Neutrophil (primary cell): Measurements from ENCODE around the gene MLH1.

ENCODE experiments used
- H3K27ac ChIP-seq: fragments of 200-600 bp; sonication (generic); 2 replicates; pipeline ENCODE4 v1.5.1; 2016; ENCODE audit warnings: mild to moderate bottlenecking, moderate library complexity
- H3K27me3 ChIP-seq: fragments of 200-600 bp; sonication (generic); 2 replicates; pipeline ENCODE4 v1.6.0; 2016; ENCODE audit warnings: mild to moderate bottlenecking
- H3K36me3 ChIP-seq: fragments of 200-600 bp; sonication (generic); 2 replicates; pipeline ENCODE4 v1.5.1; 2017
- H3K4me1 ChIP-seq, 2 experiments: fragments of 200-600 bp in 1 of 2; sonication (generic) in 1 of 2; 1 replicate in 1 of 2; 2 replicates in 1 of 2; pipeline versions ENCODE4 v1.5.1 to v1.6.1; 2013 to 2016; ENCODE audit warnings: low read depth in 1 of 2, low read length in 1 of 2, mild to moderate bottlenecking in 1 of 2, moderate library complexity in 1 of 2; ENCODE audit not compliant: control insufficient read depth in 1 of 2, insufficient read depth in 1 of 2
- H3K4me3 ChIP-seq, 2 experiments: fragments of 200-600 bp in 1 of 2; sonication (generic) in 1 of 2; 1 replicate in 1 of 2; 2 replicates in 1 of 2; pipeline ENCODE4 v1.5.1; 2013 to 2016; ENCODE audit warnings: low read depth in 1 of 2, low read length in 1 of 2, mild to moderate bottlenecking in 1 of 2, moderate library complexity in 1 of 2
- H3K9me3 ChIP-seq: fragments of 200-600 bp; sonication (generic); 2 replicates; pipeline ENCODE4 v1.5.1; 2016
- TF ChIP-seq, protein P1 (sequence below): fragments of 200-600 bp; sonication (generic); IDR thresholded peaks from 2 replicates; pipeline ENCODE4 v1.5.1; 2016; ENCODE audit warnings: antibody characterized with exemption

Gene MLH1

GRCh38 chr3:37075955-37076354 is 82.6 kb downstream of the MLH1 start:
- no peaks in the 10 kb centered on the region for H3K4me1 ChIP-seq
- no peak overlapping the region for H3K27ac ChIP-seq
- no peak overlapping the region for H3K4me3 ChIP-seq
- H3K36me3 ChIP-seq: peaks cover 60% of the 10 kb centered on the region
- no peaks in the 10 kb centered on the region for H3K27me3 ChIP-seq
- no peaks in the 10 kb centered on the region for H3K9me3 ChIP-seq
- TF ChIP-seq, protein P1, sequence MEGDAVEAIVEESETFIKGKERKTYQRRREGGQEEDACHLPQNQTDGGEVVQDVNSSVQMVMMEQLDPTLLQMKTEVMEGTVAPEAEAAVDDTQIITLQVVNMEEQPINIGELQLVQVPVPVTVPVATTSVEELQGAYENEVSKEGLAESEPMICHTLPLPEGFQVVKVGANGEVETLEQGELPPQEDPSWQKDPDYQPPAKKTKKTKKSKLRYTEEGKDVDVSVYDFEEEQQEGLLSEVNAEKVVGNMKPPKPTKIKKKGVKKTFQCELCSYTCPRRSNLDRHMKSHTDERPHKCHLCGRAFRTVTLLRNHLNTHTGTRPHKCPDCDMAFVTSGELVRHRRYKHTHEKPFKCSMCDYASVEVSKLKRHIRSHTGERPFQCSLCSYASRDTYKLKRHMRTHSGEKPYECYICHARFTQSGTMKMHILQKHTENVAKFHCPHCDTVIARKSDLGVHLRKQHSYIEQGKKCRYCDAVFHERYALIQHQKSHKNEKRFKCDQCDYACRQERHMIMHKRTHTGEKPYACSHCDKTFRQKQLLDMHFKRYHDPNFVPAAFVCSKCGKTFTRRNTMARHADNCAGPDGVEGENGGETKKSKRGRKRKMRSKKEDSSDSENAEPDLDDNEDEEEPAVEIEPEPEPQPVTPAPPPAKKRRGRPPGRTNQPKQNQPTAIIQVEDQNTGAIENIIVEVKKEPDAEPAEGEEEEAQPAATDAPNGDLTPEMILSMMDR: no peak

DNA sequence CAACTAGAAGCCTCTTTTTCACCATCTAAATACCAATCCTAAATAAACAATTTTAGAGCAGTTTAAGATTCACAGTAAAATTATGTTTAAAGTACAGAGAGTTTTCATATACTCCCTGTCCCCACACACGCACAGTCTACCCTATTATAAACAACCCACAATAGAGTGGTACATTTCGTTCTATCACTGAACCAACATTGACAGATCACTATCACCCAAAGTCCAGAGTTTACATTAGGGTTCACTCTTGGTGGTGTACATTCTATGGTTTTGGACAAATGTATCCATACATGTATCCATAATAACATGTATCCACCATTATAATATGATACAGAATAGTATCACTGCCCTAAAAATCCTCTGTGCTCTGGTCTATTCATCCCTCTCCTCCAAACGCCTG is 89.0 kb downstream of the MLH1 start:
- H3K4me1 ChIP-seq: peaks cover 8 to 9% of the 10 kb centered on the region in 2 experiments
- H3K4me3 ChIP-seq: no peak overlapping the region
- H3K27ac ChIP-seq: no peak overlapping the region
- no peaks in the 10 kb centered on the region for H3K27me3 ChIP-seq
- H3K9me3 ChIP-seq: no peaks in the 10 kb centered on the region
- TF ChIP-seq, protein P1: no peak
- peaks cover 30% of the 10 kb centered on the region for H3K36me3 ChIP-seq

GRCh38 chr3:37086918-37087317 is 93.6 kb downstream of the MLH1 start:
- H3K9me3 ChIP-seq: no peaks in the 10 kb centered on the region
- H3K27ac ChIP-seq: no peak overlapping the region
- TF ChIP-seq, protein P1: no peak
- H3K27me3 ChIP-seq: no peaks in the 10 kb centered on the region
- peaks cover 8 to 9% of the 10 kb centered on the region in 2 experiments for H3K4me1 ChIP-seq
- H3K36me3 ChIP-seq: peaks cover 38% of the 10 kb centered on the region
- no peak overlapping the region for H3K4me3 ChIP-seq

DNA sequence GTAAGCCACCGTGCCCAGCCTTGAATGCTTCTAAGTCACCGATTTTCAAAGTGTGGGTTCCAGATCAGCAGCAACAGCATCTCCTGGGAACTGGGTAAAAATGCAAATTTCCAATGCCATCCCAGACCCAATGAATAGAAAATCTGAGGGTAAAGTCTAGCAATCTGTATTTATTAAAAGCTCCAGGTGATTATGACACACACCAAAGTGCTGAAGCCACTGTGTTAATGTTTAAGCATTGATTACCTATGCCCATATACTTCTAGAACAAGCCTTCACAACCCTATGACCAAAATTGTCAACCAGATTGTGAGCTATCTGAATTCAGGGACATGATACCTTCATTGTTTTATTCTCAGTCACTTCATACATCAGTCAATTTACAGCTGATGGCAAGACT is 94.6 kb downstream of the MLH1 start:
- H3K27me3 ChIP-seq: no peaks in the 10 kb centered on the region
- peaks cover 39% of the 10 kb centered on the region for H3K36me3 ChIP-seq
- peaks cover 8 to 9% of the 10 kb centered on the region in 2 experiments for H3K4me1 ChIP-seq
- no peak overlapping the region for H3K4me3 ChIP-seq
- TF ChIP-seq, protein P1: no peak
- no peaks in the 10 kb centered on the region for H3K9me3 ChIP-seq
- no peak overlapping the region for H3K27ac ChIP-seq

- H3K9me3 ChIP-seq: no peaks in the 10 kb centered on the region
- peaks cover 54% of the 10 kb centered on the region for H3K36me3 ChIP-seq
- TF ChIP-seq, protein P1: no peak
- no peak overlapping the region for H3K4me3 ChIP-seq
- H3K4me1 ChIP-seq: no peaks in the 10 kb centered on the region
- H3K27ac ChIP-seq: no peak overlapping the region
- no peaks in the 10 kb centered on the region for H3K27me3 ChIP-seq
Measured at GRCh38 chr3:37092484-37092883, 99.2 kb downstream of the MLH1 start.

GRCh38 chr3:37093481-37093880 is 100.2 kb downstream of the MLH1 start:
- Histone ChIP-seq H3K27ac (no peak overlapping the region), H3K27me3 (no peaks in the 10 kb centered on the region), H3K36me3 (peaks cover 46% of the 10 kb centered on the region), H3K4me1 (no peaks in the 10 kb centered on the region), H3K4me3 (no peak overlapping the region), H3K9me3 (no peaks in the 10 kb centered on the region)
- TF ChIP-seq, protein P1: no peak
